ENCODE results near the gene KIAA1217. TPM values are rescaled to one million over a fixed set of nuclear protein-coding genes. Genes with fewer than 3 reads are reported as not detected.
"Not testable (repeated sequence)": the region's sequence is repeated elsewhere in the genome, so short reads cannot be mapped to it uniquely, and the experiment has no call there.

KIAA1217 gene
- total RNA-seq, 1 donor from 2014 or later, result 74.8 TPM

GRCh38 chr10:24439935-24440334, 231.0 kb downstream of the KIAA1217 start:
- no peak for DNase-seq (ENCODE audit: low spot score)

GRCh38 chr10:24440817-24441797, 232.2 kb downstream of the KIAA1217 start:
- no peak for DNase-seq (ENCODE audit: low spot score)

GRCh38 chr10:24442234-24442633, 233.3 kb downstream of the KIAA1217 start:
- DNase-seq (ENCODE audit: low spot score), result no peak

GRCh38 chr10:24442641-24443174, 233.8 kb downstream of the KIAA1217 start:
- not testable (repeated sequence) for DNase-seq (ENCODE audit: low spot score)

GRCh38 chr10:24444337-24444736, 235.4 kb downstream of the KIAA1217 start:
- no peak for DNase-seq (ENCODE audit: low spot score)

- DNase-seq (ENCODE audit: low spot score), result not testable (repeated sequence)
These were observed 237.0 kb downstream of the KIAA1217 start for GRCh38 chr10:24445958-24446357.

GRCh38 chr10:24446739-24447138, 237.8 kb downstream of the KIAA1217 start:
- no peak for DNase-seq (ENCODE audit: low spot score)

- DNase-seq (ENCODE audit: low spot score), result no peak
These were observed 239.5 kb downstream of the KIAA1217 start for GRCh38 chr10:24448351-24448999.

GRCh38 chr10:24449321-24449740, 240.4 kb downstream of the KIAA1217 start:
- no peak for DNase-seq (ENCODE audit: low spot score)

GRCh38 chr10:24449769-24450310, 240.9 kb downstream of the KIAA1217 start:
- no peak for DNase-seq (ENCODE audit: low spot score)

- no peak for DNase-seq (ENCODE audit: low spot score)
These were observed 242.4 kb downstream of the KIAA1217 start for GRCh38 chr10:24451325-24451820.

- DNase-seq (ENCODE audit: low spot score), result no peak
These were observed 243.1 kb downstream of the KIAA1217 start for GRCh38 chr10:24452030-24452429.

GRCh38 chr10:24453404-24453830, 244.5 kb downstream of the KIAA1217 start:
- no peak for DNase-seq (ENCODE audit: low spot score)

- no peak for DNase-seq (ENCODE audit: low spot score)
These were observed 245.0 kb downstream of the KIAA1217 start for GRCh38 chr10:24453973-24454372.

- no peak for DNase-seq (ENCODE audit: low spot score)
These were observed 246.5 kb downstream of the KIAA1217 start for GRCh38 chr10:24455447-24455846.

GRCh38 chr10:24456322-24456721, 247.4 kb downstream of the KIAA1217 start:
- no peak for DNase-seq (ENCODE audit: low spot score)

GRCh38 chr10:24457661-24458318, 248.9 kb downstream of the KIAA1217 start:
- DNase-seq (ENCODE audit: low spot score), result no peak

GRCh38 chr10:24459836-24460235, 250.9 kb downstream of the KIAA1217 start:
- DNase-seq (ENCODE audit: low spot score), result no peak

GRCh38 chr10:24462291-24462813, 253.4 kb downstream of the KIAA1217 start:
- no peak for DNase-seq (ENCODE audit: low spot score)

GRCh38 chr10:24462889-24463552, 254.1 kb downstream of the KIAA1217 start:
- DNase-seq (ENCODE audit: low spot score), result no peak
